Endothelial cell (in vitro differentiated cells): ENCODE measurements around the gene RIPK4. TPM values are rescaled to one million over a fixed set of nuclear protein-coding genes. Genes with fewer than 3 reads are reported as not detected.

Experiments used
- DNase-seq: peaks from one replicate; pipeline ENCODE4 v3.0.0; 2021; ENCODE audit warnings: low spot score
- H3K27ac Mint-ChIP-seq: one replicate; pipeline ENCODE4 v1.8.0; 2021; ENCODE audit warnings: mixed read lengths, inconsistent platforms; ENCODE audit not compliant: unreplicated experiment
- H3K27me3 Mint-ChIP-seq: one replicate; pipeline ENCODE4 v1.8.0; 2021; ENCODE audit warnings: mild to moderate bottlenecking, moderate library complexity, mixed read lengths, inconsistent platforms; ENCODE audit not compliant: unreplicated experiment
- H3K36me3 Mint-ChIP-seq: one replicate; pipeline ENCODE4 v1.8.0; 2021; ENCODE audit warnings: mild to moderate bottlenecking, low read depth, mixed read lengths, inconsistent platforms; ENCODE audit not compliant: unreplicated experiment
- H3K4me1 Mint-ChIP-seq: one replicate; pipeline ENCODE4 v1.8.0; 2021; ENCODE audit warnings: mild to moderate bottlenecking, mixed read lengths, inconsistent platforms; ENCODE audit not compliant: unreplicated experiment
- H3K4me3 Mint-ChIP-seq: one replicate; pipeline ENCODE4 v1.8.0; 2021; ENCODE audit warnings: mild to moderate bottlenecking, mixed read lengths, inconsistent platforms; ENCODE audit not compliant: unreplicated experiment
- H3K9me3 Mint-ChIP-seq: one replicate; pipeline ENCODE4 v1.8.0; 2021; ENCODE audit warnings: mixed read lengths, inconsistent platforms; ENCODE audit not compliant: unreplicated experiment
- CTCF ChIP-seq: fragments of 200-600 bp; sonication (generic); IDR thresholded peaks from one replicate; pipeline ENCODE4 v1.5.0; 2021; ENCODE audit warnings: antibody characterized with exemption; ENCODE audit not compliant: unreplicated experiment
- total RNA-seq: library from RNA; stranded (reverse); fragmentation: NEBNext Ultra II Directional; extraction: Animal tissue kit (Norgen Biotek cat#: 25700); gene quantifications from one replicate; pipeline ENCODE4 v1.2.1, GENCODE V29; 2021; ENCODE audit not compliant: unreplicated experiment

Gene RIPK4
- total RNA-seq, 1 donor from 2014 or later = 9.6 TPM

- DNase-seq = no peak
- H3K27me3 Mint-ChIP-seq = peaks cover 7% of the 10 kb centered on the region
- no peak overlapping the region for H3K27ac Mint-ChIP-seq
- peaks cover 5% of the 10 kb centered on the region for H3K9me3 Mint-ChIP-seq
- TF ChIP-seq CTCF = no peak
- H3K4me1 Mint-ChIP-seq = no peaks in the 10 kb centered on the region
- H3K36me3 Mint-ChIP-seq = peaks cover 6% of the 10 kb centered on the region
- no peak overlapping the region for H3K4me3 Mint-ChIP-seq
Observed at GRCh38 chr21:41798326-41798725, 31.5 kb upstream of the RIPK4 start.

GRCh38 chr21:41796476-41797080, 29.7 kb upstream of the RIPK4 start:
- H3K27ac Mint-ChIP-seq = no peak overlapping the region
- peaks cover 7% of the 10 kb centered on the region for H3K27me3 Mint-ChIP-seq
- peaks cover 10% of the 10 kb centered on the region for H3K36me3 Mint-ChIP-seq
- no peak for TF ChIP-seq CTCF
- no peak for DNase-seq
- H3K4me3 Mint-ChIP-seq = no peak overlapping the region
- no peaks in the 10 kb centered on the region for H3K4me1 Mint-ChIP-seq
- peaks cover 5% of the 10 kb centered on the region for H3K9me3 Mint-ChIP-seq

GRCh38 chr21:41795726-41796125, 28.9 kb upstream of the RIPK4 start:
- Mint-ChIP-seq H3K36me3 (peaks cover 8% of the 10 kb centered on the region), H3K27ac (no peak overlapping the region), H3K4me3 (no peak overlapping the region), H3K27me3 (peaks cover 7% of the 10 kb centered on the region), H3K4me1 (no peaks in the 10 kb centered on the region), H3K9me3 (peaks cover 5% of the 10 kb centered on the region)
- DNase-seq = no peak
- TF ChIP-seq CTCF = no peak

- Mint-ChIP-seq H3K9me3 (peaks cover 5% of the 10 kb centered on the region), H3K27me3 (peaks cover 7% of the 10 kb centered on the region), H3K4me3 (no peak overlapping the region), H3K4me1 (no peaks in the 10 kb centered on the region), H3K36me3 (peaks cover 4% of the 10 kb centered on the region), H3K27ac (no peak overlapping the region)
- TF ChIP-seq CTCF = no peak
- DNase-seq = no peak
Observed at GRCh38 chr21:41794600-41794999, 27.7 kb upstream of the RIPK4 start.

GRCh38 chr21:41792711-41793110, 25.9 kb upstream of the RIPK4 start:
- no peak for TF ChIP-seq CTCF
- no peaks in the 10 kb centered on the region for H3K4me1 Mint-ChIP-seq
- no peak overlapping the region for H3K27ac Mint-ChIP-seq
- H3K4me3 Mint-ChIP-seq = no peak overlapping the region
- H3K27me3 Mint-ChIP-seq = peaks cover 7% of the 10 kb centered on the region
- DNase-seq = no peak
- H3K36me3 Mint-ChIP-seq = peaks cover 4% of the 10 kb centered on the region
- H3K9me3 Mint-ChIP-seq = peaks cover 5% of the 10 kb centered on the region
